ENCODE results near the gene NLRX1.
"Not testable (repeated sequence)": the region's sequence is repeated elsewhere in the genome, so short reads cannot be mapped to it uniquely, and the experiment has no call there.

Gene NLRX1

GRCh38 chr11:119155733-119156492 lies 12.6 kb upstream of the NLRX1 start:
- DNase-seq: no peak

- DNase-seq: no peak
These were observed 12.0 kb upstream of the NLRX1 start for GRCh38 chr11:119156496-119156895.

GRCh38 chr11:119157063-119157462 lies 11.5 kb upstream of the NLRX1 start:
- no peak for DNase-seq

GRCh38 chr11:119158467-119158866 lies 10.1 kb upstream of the NLRX1 start:
- DNase-seq: no peak

GRCh38 chr11:119160151-119160550 lies 8.4 kb upstream of the NLRX1 start:
- no peak for DNase-seq

GRCh38 chr11:119161871-119162270 lies 6.7 kb upstream of the NLRX1 start:
- DNase-seq: no peak

- no peak for DNase-seq
These were observed 2.0 kb upstream of the NLRX1 start for GRCh38 chr11:119166368-119167076.

GRCh38 chr11:119167077-119167458 lies 1.5 kb upstream of the NLRX1 start:
- not testable (repeated sequence) for DNase-seq

- DNase-seq: no peak
These were observed 592 bp upstream of the NLRX1 start for GRCh38 chr11:119167933-119168332.

- no peak for DNase-seq
These were observed 776 bp downstream of the NLRX1 start for GRCh38 chr11:119169282-119169719.

- DNase-seq: no peak
These were observed 4.0 kb downstream of the NLRX1 start for GRCh38 chr11:119172513-119172912.

GRCh38 chr11:119173453-119173852 lies 4.9 kb downstream of the NLRX1 start:
- no peak for DNase-seq

- DNase-seq: no peak
These were observed 7.1 kb downstream of the NLRX1 start for GRCh38 chr11:119175493-119176077.

GRCh38 chr11:119178166-119178680 lies 9.7 kb downstream of the NLRX1 start:
- no peak for DNase-seq

GRCh38 chr11:119179342-119179741 lies 10.8 kb downstream of the NLRX1 start:
- DNase-seq: no peak

GRCh38 chr11:119179983-119180382 lies 11.5 kb downstream of the NLRX1 start:
- no peak for DNase-seq

GRCh38 chr11:119180729-119181676 lies 12.5 kb downstream of the NLRX1 start:
- DNase-seq: no peak

- DNase-seq: no peak
These were observed 13.3 kb downstream of the NLRX1 start for GRCh38 chr11:119181677-119182412.

- not testable (repeated sequence) for DNase-seq
These were observed 15.9 kb downstream of the NLRX1 start for GRCh38 chr11:119184399-119184798.

GRCh38 chr11:119185981-119186634 lies 17.6 kb downstream of the NLRX1 start:
- no peak for DNase-seq
